Measurements from ENCODE around the gene UTS2.

The UTS2 gene

DNA sequence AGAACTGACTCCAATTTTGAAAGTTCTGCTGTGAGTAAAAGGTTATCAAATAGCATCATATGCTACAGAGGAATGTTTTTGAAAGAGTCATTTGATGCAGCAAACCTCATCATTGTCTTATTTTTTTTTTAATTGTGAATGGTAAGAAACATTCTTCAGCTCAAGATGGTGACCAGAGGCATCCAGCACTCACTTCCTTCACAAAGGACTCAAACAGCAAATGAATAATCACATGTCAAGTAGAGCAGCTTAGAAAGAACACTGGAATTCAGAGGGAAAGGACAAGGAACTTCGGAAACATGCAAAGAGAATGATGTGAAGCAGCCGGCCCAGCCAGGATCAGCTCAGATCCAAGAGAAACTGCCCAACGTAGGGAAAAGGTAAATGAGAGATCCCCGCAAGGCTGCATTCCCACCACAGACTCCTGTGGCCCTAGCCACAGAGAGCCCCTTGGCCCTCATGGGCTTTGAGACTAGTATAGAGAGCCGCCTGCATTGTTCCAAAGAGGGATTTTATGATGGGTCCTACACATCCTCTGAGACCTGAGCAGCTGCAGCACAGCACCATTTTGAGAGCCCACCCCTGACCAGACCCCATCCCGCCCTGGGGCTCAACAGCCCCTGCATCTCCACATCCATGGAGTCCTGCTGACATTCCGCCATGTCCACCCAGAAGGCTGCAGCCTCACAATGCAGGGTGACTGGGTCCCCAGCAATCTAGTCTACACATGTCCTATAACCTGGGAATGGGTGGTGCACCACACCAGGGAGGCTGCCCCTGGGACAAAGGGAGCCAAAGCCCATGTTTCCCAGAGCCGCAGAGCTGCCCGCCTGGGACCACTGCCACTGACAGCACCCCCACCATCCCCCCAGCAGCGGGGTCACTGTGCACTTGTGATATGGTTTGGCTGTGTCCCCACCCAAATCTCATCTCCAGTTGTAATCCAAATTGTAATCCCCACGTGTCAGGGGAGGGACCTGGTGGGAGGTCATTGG is 21.2 kb upstream of the UTS2 start:
- Mint-ChIP-seq H3K36me3 (ENCODE audit: low read depth) (peaks cover 5% of the 10 kb centered on the region), H3K27me3 (ENCODE audit: low read depth) (no peaks in the 10 kb centered on the region), H3K4me1 (ENCODE audit: low read depth) (peaks cover 3% of the 10 kb centered on the region), H3K4me3 (no peak overlapping the region), H3K27ac (no peak overlapping the region), H3K9me3 (peaks cover 14% of the 10 kb centered on the region)

DNA sequence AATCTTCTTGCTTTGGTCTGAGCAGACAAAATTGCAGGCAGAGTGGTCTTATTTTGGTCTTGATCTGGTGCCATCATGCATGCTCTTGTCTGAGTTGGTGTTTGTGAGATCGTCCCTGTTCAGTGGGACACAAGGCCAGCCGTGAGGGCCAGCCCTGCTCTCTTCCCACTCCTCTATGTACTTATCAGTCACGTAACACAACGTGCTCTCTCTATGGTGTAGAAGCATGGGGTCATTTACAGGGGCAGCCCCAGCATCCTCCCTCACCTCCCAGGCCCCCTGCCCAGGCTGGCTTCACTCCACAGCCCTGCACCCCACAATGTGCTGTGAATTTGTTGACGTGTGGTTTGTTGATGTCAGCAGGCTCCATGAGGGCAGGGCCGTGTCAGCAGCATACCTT is 18.3 kb upstream of the UTS2 start:
- no peak overlapping the region for H3K4me3 Mint-ChIP-seq
- no peaks in the 10 kb centered on the region for H3K36me3 Mint-ChIP-seq (ENCODE audit: low read depth)
- H3K9me3 Mint-ChIP-seq, result no peaks in the 10 kb centered on the region
- no peak overlapping the region for H3K27ac Mint-ChIP-seq
- no peaks in the 10 kb centered on the region for H3K4me1 Mint-ChIP-seq (ENCODE audit: low read depth)
- H3K27me3 Mint-ChIP-seq (ENCODE audit: low read depth), result no peaks in the 10 kb centered on the region

DNA sequence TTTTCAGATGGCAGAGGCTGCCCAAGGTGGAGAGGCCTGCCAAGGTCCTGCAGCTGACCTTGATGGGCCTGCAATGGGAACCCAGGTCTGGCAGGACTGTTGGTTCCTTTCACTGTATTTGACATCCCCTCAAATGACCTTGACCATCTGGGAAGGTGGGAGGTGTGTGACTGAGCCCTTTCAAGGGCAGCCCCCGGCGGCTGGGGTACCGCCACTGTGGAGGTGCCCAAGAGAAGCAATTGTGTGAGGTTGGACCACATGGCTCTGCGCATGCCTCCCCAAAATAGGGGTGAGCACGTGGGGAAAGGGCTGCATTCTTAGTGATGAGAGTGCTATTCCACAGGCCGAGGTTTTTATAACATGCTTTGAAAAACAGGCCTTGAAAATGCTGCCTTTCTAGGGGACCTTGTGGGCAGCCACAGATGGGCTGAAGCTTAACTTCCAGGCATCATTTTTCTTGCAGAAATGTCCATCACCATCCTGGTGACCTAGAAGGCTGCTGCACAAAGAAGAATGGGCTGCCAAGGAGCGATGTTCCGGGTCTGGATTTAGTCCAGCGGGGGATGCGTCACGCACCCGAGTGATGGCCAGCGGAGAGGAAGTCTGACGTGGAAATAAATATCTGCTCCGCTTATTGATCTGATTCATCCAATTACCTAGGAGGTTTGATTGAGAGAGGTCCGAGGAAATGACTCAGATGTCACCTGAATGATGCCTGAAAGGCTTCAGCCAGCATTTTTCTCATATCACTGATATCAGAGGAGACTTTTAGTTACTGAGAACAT is 16.5 kb upstream of the UTS2 start:
- Mint-ChIP-seq H3K36me3 (ENCODE audit: low read depth) (no peaks in the 10 kb centered on the region), H3K4me1 (ENCODE audit: low read depth) (no peaks in the 10 kb centered on the region)

DNA sequence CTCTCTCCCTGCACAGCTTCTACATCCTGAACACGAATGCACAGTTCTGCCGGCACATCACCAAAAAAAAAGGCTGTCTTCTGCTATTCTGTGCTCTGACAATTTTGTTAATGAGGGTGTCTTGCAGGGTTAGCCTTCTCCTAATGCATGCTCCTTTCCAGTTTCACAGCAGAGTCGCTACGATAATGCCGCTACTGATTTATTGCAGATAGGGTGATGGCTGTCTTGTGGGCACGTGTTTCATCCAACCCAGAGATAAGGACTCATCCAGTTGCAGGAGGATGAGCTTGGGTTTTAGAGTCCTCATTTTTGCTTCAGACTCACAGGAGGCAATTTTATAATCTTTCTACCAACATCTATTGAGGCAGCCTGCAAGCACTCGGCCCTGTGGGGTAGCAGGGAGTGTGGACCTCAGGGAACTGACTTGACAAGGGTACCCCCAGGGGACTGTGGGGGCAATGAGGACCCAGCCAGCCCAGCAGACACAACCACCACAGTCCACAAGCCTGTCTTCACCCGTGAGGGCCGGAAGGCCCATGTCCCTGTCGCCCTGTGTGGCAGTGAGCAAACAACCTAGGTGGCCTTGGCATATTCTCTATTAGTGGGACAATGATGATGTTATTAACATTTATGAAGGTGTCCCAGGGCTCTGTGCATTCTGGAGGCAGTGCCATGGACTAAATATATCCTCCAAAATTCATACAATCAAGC is 15.4 kb upstream of the UTS2 start:
- H3K27ac Mint-ChIP-seq, result no peak overlapping the region
- no peaks in the 10 kb centered on the region for H3K27me3 Mint-ChIP-seq (ENCODE audit: low read depth)
- no peaks in the 10 kb centered on the region for H3K4me1 Mint-ChIP-seq (ENCODE audit: low read depth)
- H3K9me3 Mint-ChIP-seq, result no peaks in the 10 kb centered on the region
- no peaks in the 10 kb centered on the region for H3K36me3 Mint-ChIP-seq (ENCODE audit: low read depth)
- no peak overlapping the region for H3K4me3 Mint-ChIP-seq

More for the DNA sequence above, 16.5 kb upstream of the UTS2 start:
- H3K27me3 Mint-ChIP-seq (ENCODE audit: low read depth), result no peaks in the 10 kb centered on the region
- H3K4me3 Mint-ChIP-seq, result no peak overlapping the region
- H3K27ac Mint-ChIP-seq, result no peak overlapping the region
- no peaks in the 10 kb centered on the region for H3K9me3 Mint-ChIP-seq

DNA sequence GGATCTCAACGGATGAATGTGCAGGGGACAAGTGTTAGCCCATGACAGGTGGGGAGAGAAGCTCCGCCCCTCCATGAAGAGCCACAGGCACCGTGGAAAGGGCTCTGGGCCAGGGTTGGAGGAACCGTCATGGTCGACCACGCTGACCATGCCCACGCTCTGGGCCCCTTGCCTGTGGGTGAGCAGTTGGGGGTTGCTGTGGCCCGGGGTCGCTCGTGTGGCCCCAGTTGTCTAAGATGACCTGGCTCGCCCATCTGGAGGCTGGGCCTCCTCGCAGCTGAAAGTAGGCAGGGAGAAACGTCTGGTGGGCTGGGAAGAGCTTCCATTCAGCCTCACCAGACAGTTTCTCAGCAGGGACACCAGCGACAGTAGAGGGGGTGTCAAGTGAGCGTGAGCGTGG is 13.1 kb upstream of the UTS2 start:
- no peak overlapping the region for H3K4me3 Mint-ChIP-seq
- no peaks in the 10 kb centered on the region for H3K4me1 Mint-ChIP-seq (ENCODE audit: low read depth)
- no peaks in the 10 kb centered on the region for H3K36me3 Mint-ChIP-seq (ENCODE audit: low read depth)
- no peaks in the 10 kb centered on the region for H3K9me3 Mint-ChIP-seq
- H3K27ac Mint-ChIP-seq, result no peak overlapping the region
- no peaks in the 10 kb centered on the region for H3K27me3 Mint-ChIP-seq (ENCODE audit: low read depth)

DNA sequence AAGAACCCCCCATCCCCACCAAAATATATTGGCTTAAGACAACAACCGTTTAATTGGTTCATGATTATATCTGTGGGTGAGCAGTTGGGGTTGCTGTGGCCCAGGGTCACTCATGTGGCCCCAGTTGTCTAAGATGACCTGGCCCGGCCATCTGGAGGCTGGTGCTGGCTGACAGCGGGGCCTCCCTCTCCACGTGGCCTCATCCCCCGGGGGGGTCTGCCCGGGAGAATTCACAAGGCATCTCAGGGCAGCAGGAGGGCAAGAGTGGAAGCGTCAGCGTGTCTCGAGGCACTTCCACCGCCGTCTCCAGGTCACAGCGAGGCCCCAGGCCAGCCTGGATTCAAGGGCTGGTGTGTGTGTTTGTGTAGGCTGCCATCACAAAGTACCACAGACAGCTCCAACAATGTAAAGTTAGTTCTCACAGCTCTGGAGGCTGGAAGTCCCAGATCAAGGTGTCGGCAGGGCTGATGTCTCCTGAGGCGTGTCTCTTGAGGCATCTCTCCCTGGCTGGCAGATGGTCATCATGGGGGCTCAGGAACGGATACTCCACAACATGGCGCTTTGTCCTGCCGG is 11.0 kb upstream of the UTS2 start:
- no peaks in the 10 kb centered on the region for H3K4me1 Mint-ChIP-seq (ENCODE audit: low read depth)
- no peak overlapping the region for H3K27ac Mint-ChIP-seq
- H3K4me3 Mint-ChIP-seq, result no peak overlapping the region
- no peaks in the 10 kb centered on the region for H3K9me3 Mint-ChIP-seq
- H3K36me3 Mint-ChIP-seq (ENCODE audit: low read depth), result no peaks in the 10 kb centered on the region
- H3K27me3 Mint-ChIP-seq (ENCODE audit: low read depth), result no peaks in the 10 kb centered on the region

DNA sequence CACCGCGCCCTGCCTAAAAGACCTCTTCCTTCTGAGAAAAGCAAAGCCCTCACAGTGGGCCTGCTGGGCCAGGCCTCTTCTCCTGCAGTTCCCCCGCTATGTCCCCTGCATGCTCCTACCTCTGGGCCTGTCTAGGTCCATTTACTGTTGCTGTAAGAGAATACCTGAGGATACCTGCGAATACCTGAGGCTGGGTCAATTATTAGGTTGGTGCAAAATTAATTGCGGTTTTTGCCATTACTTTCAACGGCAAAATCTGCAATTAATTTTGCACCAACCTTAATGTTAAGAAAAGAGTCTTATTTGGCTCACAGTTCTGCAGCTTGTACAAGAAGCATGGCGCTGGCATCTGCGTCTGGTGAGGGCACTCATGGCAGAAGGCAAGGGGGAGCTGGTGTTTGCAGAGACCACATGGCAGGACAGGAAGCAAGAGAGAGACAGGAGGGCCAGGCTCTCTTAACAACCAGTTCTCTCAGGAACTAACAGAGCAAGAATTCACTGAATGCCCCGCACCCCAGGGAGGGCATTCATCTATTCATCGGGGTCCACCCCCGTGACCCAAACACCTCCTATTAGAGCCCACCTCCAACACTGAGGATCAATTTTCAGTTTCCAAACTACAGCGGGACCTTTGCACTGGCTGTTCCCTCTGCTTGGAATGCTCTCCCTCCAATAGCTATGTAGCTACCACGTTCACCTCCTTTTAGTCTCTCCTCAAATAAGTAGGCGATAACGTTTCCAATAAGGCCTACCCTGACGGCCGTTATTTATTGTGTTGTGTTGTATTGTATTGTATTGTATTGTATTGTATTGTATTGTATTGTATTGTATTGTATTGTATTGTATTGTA is 9.6 kb upstream of the UTS2 start:
- Mint-ChIP-seq H3K9me3 (no peaks in the 10 kb centered on the region), H3K36me3 (ENCODE audit: low read depth) (no peaks in the 10 kb centered on the region), H3K4me3 (no peak overlapping the region), H3K27ac (no peak overlapping the region), H3K27me3 (ENCODE audit: low read depth) (no peaks in the 10 kb centered on the region), H3K4me1 (ENCODE audit: low read depth) (no peaks in the 10 kb centered on the region)

DNA sequence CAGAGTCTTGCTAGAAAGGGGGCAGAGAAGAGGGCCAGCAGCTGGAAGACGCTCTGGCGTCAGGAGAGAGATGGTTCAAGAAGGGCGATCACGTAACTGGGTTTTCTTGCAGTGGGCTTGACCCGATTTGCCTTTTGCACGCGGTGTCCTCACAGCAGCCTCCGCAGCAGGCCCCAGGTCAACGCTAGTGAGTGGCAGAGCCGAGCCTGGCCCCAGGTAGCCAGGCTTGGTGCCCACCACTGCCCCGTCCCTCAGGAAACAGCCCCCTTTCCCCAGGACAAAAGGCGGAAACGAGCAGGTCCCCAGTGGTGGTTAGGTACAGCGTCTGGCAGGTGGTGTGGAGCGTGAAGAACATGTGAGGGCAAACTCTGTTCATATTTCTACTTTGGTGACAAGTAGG is 8.6 kb upstream of the UTS2 start:
- no peaks in the 10 kb centered on the region for H3K36me3 Mint-ChIP-seq (ENCODE audit: low read depth)
- H3K27ac Mint-ChIP-seq, result no peak overlapping the region
- H3K4me1 Mint-ChIP-seq (ENCODE audit: low read depth), result no peaks in the 10 kb centered on the region
- no peaks in the 10 kb centered on the region for H3K9me3 Mint-ChIP-seq
- H3K4me3 Mint-ChIP-seq, result no peak overlapping the region
- H3K27me3 Mint-ChIP-seq (ENCODE audit: low read depth), result no peaks in the 10 kb centered on the region

DNA sequence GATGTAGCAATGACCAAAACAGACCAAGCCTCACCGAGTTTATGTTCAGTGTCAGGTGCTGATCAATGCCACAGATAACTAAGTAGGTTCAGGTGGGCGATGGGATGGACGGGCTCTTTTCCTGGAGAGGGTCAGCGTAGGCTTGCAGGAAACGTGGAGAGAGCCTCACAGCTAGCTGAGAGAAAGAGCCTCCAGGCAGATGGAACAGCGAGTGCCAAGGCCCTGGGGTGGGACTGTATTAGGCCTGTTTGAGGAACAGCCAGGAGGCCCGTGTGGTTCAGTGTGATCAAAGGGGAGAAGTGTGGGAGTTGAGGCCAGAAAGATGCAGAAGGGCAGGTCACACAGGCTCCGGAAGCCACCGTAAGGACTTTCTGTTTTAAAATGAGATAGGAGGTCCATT is 7.3 kb upstream of the UTS2 start:
- no peak overlapping the region for H3K4me3 Mint-ChIP-seq
- H3K9me3 Mint-ChIP-seq, result no peaks in the 10 kb centered on the region
- H3K27me3 Mint-ChIP-seq (ENCODE audit: low read depth), result no peaks in the 10 kb centered on the region
- peaks cover 3% of the 10 kb centered on the region for H3K4me1 Mint-ChIP-seq (ENCODE audit: low read depth)
- H3K36me3 Mint-ChIP-seq (ENCODE audit: low read depth), result no peaks in the 10 kb centered on the region
- no peak overlapping the region for H3K27ac Mint-ChIP-seq

DNA sequence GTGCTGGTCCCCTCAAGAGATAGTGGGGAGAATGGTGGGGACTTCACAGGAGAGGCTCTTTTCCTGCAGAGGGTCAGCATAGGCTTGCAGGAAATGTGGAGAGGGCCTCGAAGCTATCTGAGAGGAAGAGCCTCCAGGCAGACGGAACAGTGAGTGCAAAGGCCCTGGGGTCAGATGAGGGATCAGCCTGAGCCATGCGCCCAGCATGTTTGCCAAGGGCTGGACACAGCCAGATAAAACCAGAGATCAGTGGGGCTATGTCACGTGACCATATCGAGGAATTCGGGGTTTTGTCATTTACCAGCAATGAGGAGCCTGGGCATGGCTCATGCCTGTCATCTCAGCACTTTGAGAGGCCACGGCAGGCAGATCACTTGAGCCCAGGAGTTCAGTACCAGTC is 6.5 kb upstream of the UTS2 start:
- Mint-ChIP-seq H3K27me3 (ENCODE audit: low read depth) (no peaks in the 10 kb centered on the region), H3K4me3 (no peak overlapping the region), H3K9me3 (no peaks in the 10 kb centered on the region), H3K27ac (no peak overlapping the region), H3K36me3 (ENCODE audit: low read depth) (no peaks in the 10 kb centered on the region), H3K4me1 (ENCODE audit: low read depth) (peaks cover 3% of the 10 kb centered on the region)

DNA sequence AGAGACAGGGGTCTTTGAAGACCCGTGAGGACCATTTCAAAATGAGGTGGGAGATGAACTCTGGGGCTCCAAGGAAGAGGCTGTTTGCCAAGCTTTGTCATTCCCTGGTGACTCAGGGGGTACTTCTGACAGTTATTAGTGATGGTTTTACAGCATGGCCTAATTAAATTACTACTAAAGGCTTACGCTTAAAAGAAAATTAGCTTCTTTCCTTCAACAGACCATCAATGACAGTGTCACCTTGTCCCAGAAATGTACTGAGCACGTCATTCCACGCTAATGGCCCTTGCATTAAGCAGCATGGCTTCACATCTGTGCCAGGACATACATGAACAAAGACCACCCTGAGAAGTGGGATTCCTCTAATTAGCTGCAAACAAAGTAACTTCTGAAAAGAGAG is 5.1 kb upstream of the UTS2 start:
- peaks cover 5% of the 10 kb centered on the region for H3K27me3 Mint-ChIP-seq (ENCODE audit: low read depth)
- H3K27ac Mint-ChIP-seq, result no peak overlapping the region
- no peak overlapping the region for H3K4me3 Mint-ChIP-seq
- H3K36me3 Mint-ChIP-seq (ENCODE audit: low read depth), result no peaks in the 10 kb centered on the region
- H3K4me1 Mint-ChIP-seq (ENCODE audit: low read depth), result peaks cover 3% of the 10 kb centered on the region
- no peaks in the 10 kb centered on the region for H3K9me3 Mint-ChIP-seq

DNA sequence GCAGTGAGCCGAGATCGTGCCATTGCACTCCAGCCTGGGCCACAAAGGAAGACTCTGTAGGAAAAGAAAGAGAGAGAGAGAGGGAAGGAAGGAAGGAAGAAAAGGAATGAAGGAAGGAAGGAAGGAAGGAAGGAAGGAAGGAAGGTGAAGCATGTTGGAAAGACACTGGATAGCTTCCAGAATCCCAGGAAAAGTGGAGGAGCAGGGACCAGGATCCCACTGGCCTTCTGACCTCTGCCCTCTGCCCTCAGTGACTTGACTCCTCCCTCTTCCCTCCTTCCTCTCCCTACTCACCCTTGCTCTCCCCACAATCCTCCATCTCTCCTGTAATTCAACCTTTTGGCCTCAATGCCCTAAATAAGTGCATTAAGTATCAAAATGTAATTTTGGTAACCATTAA is 4.1 kb upstream of the UTS2 start:
- Mint-ChIP-seq H3K27me3 (ENCODE audit: low read depth) (peaks cover 10% of the 10 kb centered on the region), H3K36me3 (ENCODE audit: low read depth) (no peaks in the 10 kb centered on the region), H3K4me1 (ENCODE audit: low read depth) (peaks cover 3% of the 10 kb centered on the region), H3K9me3 (no peaks in the 10 kb centered on the region), H3K4me3 (no peak overlapping the region), H3K27ac (peak overlapping the region; percentile 46)

DNA sequence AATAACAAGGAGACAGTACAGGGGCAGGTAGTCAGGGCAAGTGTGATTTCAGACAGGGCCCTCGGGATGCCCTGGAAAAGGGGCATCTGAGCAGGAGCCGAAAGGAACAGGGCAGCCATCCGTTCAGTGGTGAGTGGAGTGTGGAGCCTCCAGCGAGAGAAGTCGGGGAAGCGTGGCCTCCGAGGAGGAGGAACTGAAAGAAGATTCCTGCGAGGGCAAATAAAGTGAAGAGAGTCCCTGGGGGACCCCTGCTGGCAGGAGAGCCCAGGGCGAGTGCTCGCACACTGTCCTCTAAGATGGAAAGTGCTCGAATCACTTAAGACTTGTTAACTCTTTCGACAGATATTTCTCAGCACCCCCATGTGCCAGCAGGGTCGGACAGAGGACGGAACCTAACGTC is 3.5 kb upstream of the UTS2 start:
- H3K27me3 Mint-ChIP-seq (ENCODE audit: low read depth), result peaks cover 12% of the 10 kb centered on the region
- H3K36me3 Mint-ChIP-seq (ENCODE audit: low read depth), result no peaks in the 10 kb centered on the region
- no peak overlapping the region for H3K4me3 Mint-ChIP-seq
- peaks cover 3% of the 10 kb centered on the region for H3K4me1 Mint-ChIP-seq (ENCODE audit: low read depth)
- no peaks in the 10 kb centered on the region for H3K9me3 Mint-ChIP-seq
- no peak overlapping the region for H3K27ac Mint-ChIP-seq

DNA sequence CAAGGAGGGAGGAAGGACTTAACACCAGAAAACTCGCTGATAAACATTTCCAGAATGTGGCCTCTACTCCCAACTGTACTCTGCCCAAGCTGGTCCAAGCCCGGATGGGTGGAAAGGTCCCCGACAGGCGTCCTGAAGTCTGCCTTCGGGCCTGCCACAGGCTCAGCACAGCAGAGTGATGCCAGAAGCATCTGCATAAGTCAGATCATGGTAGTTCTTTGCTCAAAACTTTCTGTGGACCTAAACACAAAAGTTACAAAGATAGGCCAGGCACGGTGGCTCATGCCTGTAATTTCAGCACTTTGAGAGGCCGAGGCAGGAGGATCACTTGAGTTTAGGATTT is 790 bp upstream of the UTS2 start:
- Mint-ChIP-seq H3K4me3 (no peak overlapping the region), H3K36me3 (ENCODE audit: low read depth) (no peaks in the 10 kb centered on the region), H3K9me3 (no peaks in the 10 kb centered on the region), H3K27ac (no peak overlapping the region), H3K27me3 (ENCODE audit: low read depth) (peaks cover 13% of the 10 kb centered on the region), H3K4me1 (ENCODE audit: low read depth) (peaks cover 3% of the 10 kb centered on the region)
